HG03097 (cell line): ENCODE results near the gene ZBED5.
A peak's percentile ranks its signal among the peaks of the same experiment; 100 is the strongest.
"Not testable (repeated sequence)": the region's sequence is repeated elsewhere in the genome, so short reads cannot be mapped to it uniquely, and the experiment has no call there.

ENCODE experiments used
- ATAC-seq: cut with Tn5 transposase; IDR thresholded peaks from one replicate; pipeline ENCODE4 v1.9.1; 2021; ENCODE audit not compliant: unreplicated experiment, low FRiP score

ZBED5 gene

GRCh38 chr11:10857709-10858438 lies at the start of gene ZBED5:
Gene ZBED5, minus strand, starts transcription at chr11:10858053. Its CDS starts 3,108 bp downstream, at chr11:10854945.
- ATAC-seq, result peak; percentile 91

GRCh38 chr11:10906521-10906920 lies 48.7 kb upstream of the ZBED5 start:
- no peak for ATAC-seq

- no peak for ATAC-seq
Measured at GRCh38 chr11:10902301-10903063, 44.6 kb upstream of the ZBED5 start.

GRCh38 chr11:10900681-10901415 lies 43.0 kb upstream of the ZBED5 start:
- no peak for ATAC-seq

- no peak for ATAC-seq
Measured at GRCh38 chr11:10899121-10899830, 41.4 kb upstream of the ZBED5 start.

GRCh38 chr11:10898763-10899025 lies 40.8 kb upstream of the ZBED5 start:
- no peak for ATAC-seq

- ATAC-seq, result no peak
Measured at GRCh38 chr11:10898003-10898762, 40.3 kb upstream of the ZBED5 start.

GRCh38 chr11:10897150-10897549 lies 39.3 kb upstream of the ZBED5 start:
- no peak for ATAC-seq

- no peak for ATAC-seq
Measured at GRCh38 chr11:10896493-10896892, 38.6 kb upstream of the ZBED5 start.

GRCh38 chr11:10895285-10895684 lies 37.4 kb upstream of the ZBED5 start:
- no peak for ATAC-seq

- no peak for ATAC-seq
Measured at GRCh38 chr11:10894666-10895065, 36.8 kb upstream of the ZBED5 start.

GRCh38 chr11:10893714-10894151 lies 35.9 kb upstream of the ZBED5 start:
- ATAC-seq, result no peak

- ATAC-seq, result no peak
Measured at GRCh38 chr11:10892250-10892649, 34.4 kb upstream of the ZBED5 start.

- ATAC-seq, result no peak
Measured at GRCh38 chr11:10891151-10891720, 33.4 kb upstream of the ZBED5 start.

- ATAC-seq, result not testable (repeated sequence)
Measured at GRCh38 chr11:10890083-10890482, 32.2 kb upstream of the ZBED5 start.

- no peak for ATAC-seq
Measured at GRCh38 chr11:10887307-10887706, 29.5 kb upstream of the ZBED5 start.

GRCh38 chr11:10886652-10887250 lies 28.9 kb upstream of the ZBED5 start:
- no peak for ATAC-seq

GRCh38 chr11:10885703-10886363 lies 28.0 kb upstream of the ZBED5 start:
- no peak for ATAC-seq

GRCh38 chr11:10884292-10884691 lies 26.4 kb upstream of the ZBED5 start:
- not testable (repeated sequence) for ATAC-seq
